K562 (cell line): ENCODE data around the gene NSUN2. TPM values are rescaled to one million over a fixed set of nuclear protein-coding genes. Genes with fewer than 3 reads are reported as not detected.

ENCODE experiments used
- ATAC-seq: fragments of 200-7000 bp; cut with Tn5 transposase; 3 replicates; pipeline ENCODE4 v1.9.1; 2020; ENCODE audit warnings: moderate library complexity
- BruUV-seq: library from RNA; stranded (reverse); fragments of 400-500 nt; replicated peaks from 2 replicates; lab custom pipeline; 2021; lab: Mats Ljungman, UMichigan
- CTCF ChIA-PET: fragments of 300-600 bp; formaldehyde crosslinking; extraction: SDS; loops from one replicate; lab custom pipeline; 2021; ENCODE audit warnings: low intra/inter-chr PET ratio; lab: Yijun Ruan, JAX
- POLR2A ChIA-PET: fragments of 300-600, 350-650 bp; sonication (Branson Sonifier 250); formaldehyde crosslinking; extraction: SDS; loops from one replicate; lab custom pipeline; 2021; ENCODE audit warnings: antibody characterized with exemption, inconsistent platforms; lab: Yijun Ruan, JAX
- DNase-seq, 4 experiments: peaks; one replicate each; pipeline versions ENCODE4 v3.0.0 to v3.0.0-alpha.2; 2011 to 2018; ENCODE audit warnings: low spot score in 3 of 4, mixed read lengths in 3 of 4; ENCODE audit errors: extremely low read depth in 1 of 4
- FAIRE-seq: peaks from 2 replicates; lab custom pipeline; 2011; peaks lifted over from hg19 to GRCh38; lab: Jason Lieb, UNC
- H2AFZ ChIP-seq: 2 replicates; pipeline ENCODE4 v1.6.0; 2011; ENCODE audit warnings: low read depth, low read length, control low read depth, inconsistent platforms
- H3K27ac ChIP-seq: fragments of 200-600 bp; 3 replicates; pipeline ENCODE4 v1.8.0; 2011; ENCODE audit warnings: low read depth, mild to moderate bottlenecking, control low read depth, inconsistent platforms, low read length, moderate library complexity, mixed read lengths; ENCODE audit errors: extremely low read depth
- H3K27me3 ChIP-seq, 2 experiments: fragments of 300-600 bp in 1 of 2; 2 replicates in 1 of 2; 3 replicates in 1 of 2; pipeline versions ENCODE4 v1.6.0 to v1.8.0; 2011; ENCODE audit warnings: inconsistent platforms in 2 of 2, low read length in 2 of 2, mild to moderate bottlenecking in 1 of 2, mixed read lengths in 1 of 2, moderate library complexity in 1 of 2; ENCODE audit not compliant: control insufficient read depth in 2 of 2, insufficient read depth in 2 of 2
- H3K36me3 ChIP-seq: fragments of 300-600 bp; 3 replicates; pipeline ENCODE4 v1.8.0; 2011; ENCODE audit warnings: mild to moderate bottlenecking, low read length, inconsistent platforms; ENCODE audit not compliant: control insufficient read depth, insufficient read depth
- H3K4me1 ChIP-seq, 2 experiments: fragments of 200-600 bp in 1 of 2; replicated peaks in 1 of 2; 2 replicates in 1 of 2; 3 replicates in 1 of 2; pipeline versions ENCODE4 v1.5.1 to v1.8.0; 2011; ENCODE audit warnings: inconsistent platforms in 2 of 2, low read length in 2 of 2, mild to moderate bottlenecking in 1 of 2, mixed read lengths in 1 of 2, moderate library complexity in 1 of 2; ENCODE audit not compliant: control insufficient read depth in 2 of 2, insufficient read depth in 2 of 2
- H3K4me2 ChIP-seq: 2 replicates; pipeline ENCODE4 v1.6.1; 2011; ENCODE audit warnings: low read length, control low read depth, inconsistent platforms, mixed read lengths; ENCODE audit not compliant: insufficient read depth
- H3K4me3 ChIP-seq: fragments of 200-600 bp; sonication (generic), shearing (Covaris generic); 2 replicates; pipeline ENCODE4 v1.5.1; 2016; ENCODE audit warnings: control low read depth, inconsistent platforms
- H3K79me2 ChIP-seq: fragments of 200-600 bp; 3 replicates; pipeline ENCODE4 v1.8.0; 2011; ENCODE audit warnings: low read length, inconsistent platforms; ENCODE audit not compliant: control insufficient read depth, insufficient read depth
- H3K9ac ChIP-seq, 2 experiments: 2 replicates each; pipeline versions ENCODE4 v1.6.0 to v1.6.1; 2011; ENCODE audit warnings: low read depth in 2 of 2, low read length in 2 of 2, control low read depth in 1 of 2, inconsistent platforms in 1 of 2, mild to moderate bottlenecking in 1 of 2, mixed read lengths in 1 of 2; ENCODE audit not compliant: insufficient read depth in 1 of 2
- H3K9me1 ChIP-seq: one replicate; pipeline ENCODE4 v1.6.0; 2011; ENCODE audit warnings: inconsistent platforms, mild to moderate bottlenecking, low read length, moderate library complexity; ENCODE audit not compliant: control insufficient read depth, insufficient read depth
- H3K9me3 ChIP-seq: replicated peaks from 2 replicates; pipeline ENCODE4 v1.5.1; 2011; ENCODE audit warnings: low read depth, low read length, inconsistent platforms; ENCODE audit not compliant: control insufficient read depth, insufficient read depth
- H4K20me1 ChIP-seq: replicated peaks from 2 replicates; pipeline ENCODE4 v1.6.1; 2011; ENCODE audit warnings: low read length, inconsistent platforms, mixed read lengths; ENCODE audit not compliant: control insufficient read depth, insufficient read depth
- CAMTA2 ChIP-seq: fragments of 250-450 bp; sonication (Bioruptor Pico); conservative IDR thresholded peaks from 2 replicates; pipeline ENCODE4 v1.5.1; 2022
- HDAC2 ChIP-seq: fragments of 450-650 bp; IDR thresholded peaks from 2 replicates; pipeline ENCODE4 v1.6.1; 2016; ENCODE audit warnings: mild to moderate bottlenecking
- HOXB6 ChIP-seq: fragments of 250-450 bp; sonication (Bioruptor Pico); IDR thresholded peaks from 2 replicates; pipeline ENCODE4 v1.5.1; 2022; ENCODE audit warnings: mild to moderate bottlenecking, borderline replicate concordance
- KAT7 ChIP-seq: sonication (generic); formaldehyde crosslinking; IDR thresholded peaks from 2 replicates; pipeline ENCODE4 v1.8.0; 2022; ENCODE audit warnings: missing genetic modification reagents, mild to moderate bottlenecking, borderline replicate concordance
- NFE2 ChIP-seq: IDR thresholded peaks from 2 replicates; pipeline ENCODE4 v1.6.1; 2014; ENCODE audit warnings: antibody characterized with exemption, low read depth
- OTX1 ChIP-seq: fragments of 450-650 bp; formaldehyde crosslinking; IDR thresholded peaks from 2 replicates; pipeline ENCODE4 v1.4.0; 2022; ENCODE audit warnings: mild to moderate bottlenecking
- PML ChIP-seq: IDR thresholded peaks from 2 replicates; pipeline ENCODE4 v1.6.1; 2012; ENCODE audit warnings: low read length, inconsistent platforms
- RAD21 ChIP-seq, 2 experiments: fragments of 250-450 bp in 1 of 2; fragments of 450-650 bp in 1 of 2; sonication (Bioruptor Pico) in 1 of 2; formaldehyde crosslinking in 1 of 2; IDR thresholded peaks in 1 of 2; conservative IDR thresholded peaks in 1 of 2; 2 replicates each; pipeline versions ENCODE4 v1.4.0 to v1.8.0; 2020 to 2022; ENCODE audit warnings: mild to moderate bottlenecking in 2 of 2, moderate library complexity in 1 of 2
- TEAD4 ChIP-seq, 2 experiments: sonication (generic) in 1 of 2; formaldehyde crosslinking in 1 of 2; IDR thresholded peaks; 2 replicates each; pipeline versions ENCODE4 v1.6.1 to v1.8.0; 2012 to 2022; ENCODE audit warnings: borderline replicate concordance in 1 of 2, inconsistent platforms in 1 of 2, low read length in 1 of 2, mild to moderate bottlenecking in 1 of 2, missing genetic modification reagents in 1 of 2
- ZNF785 ChIP-seq: fragments of 250-450 bp; sonication (Bioruptor Pico); IDR thresholded peaks from 2 replicates; pipeline ENCODE4 v1.4.0; 2020; ENCODE audit warnings: mild to moderate bottlenecking
- WGBS: fragments of 100-300 bp; shearing (Covaris generic); methylation state at CpG from one replicate; pipeline ENCODE4 v1.1.6; 2016; ENCODE audit warnings: low coverage, mixed read lengths; ENCODE audit not compliant: insufficient coverage; ENCODE audit errors: missing lambda C conversion rate; 5-methylcytosine and 5-hydroxymethylcytosine counted together
- in situ Hi-C: fragments of 300-500 bp; cut with MboI; formaldehyde crosslinking; loops from 4 replicates; pipeline ENCODE4 v1.15.0; 2018; ENCODE audit warnings: inconsistent platforms, mixed read lengths
- intact Hi-C: fragments of 100-400 bp; cut with micrococcal nuclease; formaldehyde crosslinking; loops from 2 replicates; pipeline ENCODE4 v1.14.2; 2022
- polyA plus RNA-seq, 8 experiments: library from polyadenylated mRNA; depleted of rRNA in 4 of 8; stranded (reverse) in 5 of 8; unstranded in 3 of 8; fragments of >200 nt; fragmentation: Nextera tagmentation in 2 of 8; fragmentation: Illumina TruSeq in 1 of 8; extraction: Ambion mirVana in 2 of 8; extraction: Trizol in 1 of 8; gene quantifications; 2 replicates each; pipeline versions ENCODE4 v1.2.1 to v1.2.3, GENCODE V29; 2011 to 2014; ENCODE audit warnings: inconsistent platforms in 1 of 8, missing spikeins in 1 of 8
- total RNA-seq, 7 experiments: library from RNA; depleted of rRNA in 6 of 7; stranded (reverse); fragments of >200 nt in 6 of 7; fragmentation: Illumina TruSeq in 2 of 7; extraction: Trizol in 2 of 7; gene quantifications; 2 replicates each; pipeline versions ENCODE4 v1.2.1 to v1.2.3, GENCODE V29; 2011 to 2021; ENCODE audit warnings: low replicate concordance in 1 of 7
- TF ChIP-seq, protein P1 (sequence below), 3 experiments: IDR thresholded peaks in 2 of 3; conservative IDR thresholded peaks in 1 of 3; 2 replicates each; pipeline ENCODE4 v1.5.1; 2011 to 2012; ENCODE audit warnings: low read length in 3 of 3, mild to moderate bottlenecking in 3 of 3, control low read depth in 2 of 3, improper control_type of control experiment in 1 of 3, inconsistent platforms in 1 of 3, low read depth in 1 of 3, mixed read lengths in 1 of 3, moderate library complexity in 1 of 3; ENCODE audit not compliant: insufficient read depth in 2 of 3

Gene NSUN2
- total and polyA plus RNA-seq, 9 of the 15 experiments (the other 6 are each of a cell fraction or from before 2014, with no cell fraction given) = 9.2 to 167 (median 127) TPM

DNA sequence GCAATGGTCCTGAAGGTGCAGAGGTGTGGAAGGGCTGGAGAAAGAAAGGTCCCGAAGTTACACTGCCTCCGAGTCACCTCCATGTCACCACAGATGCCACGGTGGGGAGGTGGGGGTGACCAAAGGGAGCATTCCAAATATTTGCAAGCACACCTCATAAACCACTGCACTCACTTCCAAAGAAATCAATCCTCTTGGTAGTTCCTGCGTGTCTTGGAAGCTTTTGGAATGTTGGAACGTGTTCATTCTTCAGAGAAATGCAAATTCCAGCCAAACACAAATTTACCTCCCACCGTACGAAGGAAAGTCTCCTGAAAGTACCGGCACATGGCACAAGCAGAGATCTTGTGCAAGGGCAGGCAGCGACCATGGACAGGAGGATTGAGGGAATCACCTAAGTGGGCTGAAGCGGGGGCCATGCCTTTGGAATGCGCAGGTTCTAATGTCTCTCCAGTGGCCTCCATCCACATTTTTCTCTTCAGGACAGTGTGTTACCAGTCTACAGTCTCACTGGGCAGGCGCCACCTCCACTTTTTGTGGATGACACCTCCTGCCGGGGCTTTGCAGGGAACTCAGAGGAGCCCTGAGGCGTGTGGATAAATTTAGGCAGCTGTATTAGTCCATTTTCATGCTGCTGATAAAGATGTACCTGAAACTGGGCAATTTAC is 54.0 kb downstream of the NSUN2 start (continued):
- TF ChIP-seq HDAC2 (no peak), CAMTA2 (no peak), HOXB6 (CRISPR knock-in tag) (no peak), ZNF785 (no peak), TEAD4 (IDR thresholded peaks at IDR 0.05; ENCODE audit: low read length) (no peak), TEAD4 (CRISPR knock-in tag; IDR thresholded peaks at IDR 0.05; ENCODE audit: borderline replicate concordance) (no peak), KAT7 (no peak)

DNA sequence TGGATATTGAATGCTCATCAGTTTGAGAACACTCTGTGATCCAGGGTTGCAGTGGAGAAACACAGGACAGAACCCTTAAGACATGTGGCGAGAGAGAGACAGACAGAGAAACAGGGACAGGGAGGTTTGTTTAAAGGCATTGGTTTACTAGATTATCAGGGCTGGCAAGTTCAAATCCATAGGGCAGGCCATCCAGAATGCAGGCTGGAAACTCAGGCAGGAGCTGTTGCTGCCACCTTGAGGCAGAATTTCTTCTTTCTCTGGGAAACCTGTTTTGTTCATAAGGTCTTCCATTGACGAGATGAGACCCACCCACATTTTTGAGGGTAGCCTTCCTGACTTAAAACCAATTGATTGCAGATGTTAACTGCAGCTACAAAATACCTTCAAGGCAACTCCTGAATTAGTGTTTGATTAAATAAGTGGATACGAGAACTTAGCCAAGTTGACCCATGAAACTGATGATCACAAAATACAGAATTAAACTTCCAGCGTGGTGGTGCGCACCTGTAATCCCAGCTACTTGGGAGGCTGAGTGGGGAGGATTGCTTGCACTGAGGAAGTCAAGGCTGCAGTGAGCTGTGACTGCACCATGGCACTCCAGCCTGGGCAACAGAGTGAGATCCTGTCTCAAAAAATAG is 55.9 kb downstream of the NSUN2 start:
- FAIRE-seq = peak; percentile 92
- H3K79me2 ChIP-seq = no peaks in the 10 kb centered on the region
- H3K4me2 ChIP-seq = no peak overlapping the region
- no peak overlapping the region for H3K4me3 ChIP-seq
- H3K9me1 ChIP-seq = no peaks in the 10 kb centered on the region
- peak; percentile 76 for ATAC-seq
- no peak overlapping the region for H2AFZ ChIP-seq
- H3K9me3 ChIP-seq = no peaks in the 10 kb centered on the region
- DNase-seq = peak; percentile 52 to 60 (median 56)
- H3K4me1 ChIP-seq = peaks cover 0 to 4% of the 10 kb centered on the region in 2 experiments; a peak in 1 of 5 replicates
- no peak overlapping the region for H3K9ac ChIP-seq
- H3K36me3 ChIP-seq = no peaks in the 10 kb centered on the region
- no TSS peak for BruUV-seq
- intact Hi-C loops (loop anchor here (2.0 to 10.0 kb wide), 3 partner anchors 272 to 1084 kb away; no protein-coding TSS in a partner anchor), in situ Hi-C loops (no loop called here)
- ChIA-PET POLR2A (interaction anchor here (0.6 to 0.7 kb wide), 2 partner anchors 10 to 473 kb away, joined by 3 read pairs; no protein-coding TSS in a partner anchor), CTCF (interaction anchor here (0.7 to 1.1 kb wide), 2 partner anchors 1085 to 1697 kb away, joined by 3 to 6 read pairs; no protein-coding TSS in a partner anchor)
- WGBS = 3% methylated on average over 5 of the region's 5 CpGs
- no peak overlapping the region for H3K27ac ChIP-seq
- 0 out of 2 replicates have a peak, but pooled peaks cover 4% of the 10 kb centered on the region for H4K20me1 ChIP-seq
- peaks cover 58 to 75% of the 10 kb centered on the region in 2 experiments for H3K27me3 ChIP-seq
- peak; percentile 44 to 72 for TF ChIP-seq RAD21 (CRISPR knock-in tag; conservative IDR thresholded peaks at IDR 0.05 in 1 of 2, IDR thresholded peaks at IDR 0.05 in 1 of 2)
- TF ChIP-seq NFE2 = no peak
- no peak for TF ChIP-seq PML
- TF ChIP-seq, protein P1, sequence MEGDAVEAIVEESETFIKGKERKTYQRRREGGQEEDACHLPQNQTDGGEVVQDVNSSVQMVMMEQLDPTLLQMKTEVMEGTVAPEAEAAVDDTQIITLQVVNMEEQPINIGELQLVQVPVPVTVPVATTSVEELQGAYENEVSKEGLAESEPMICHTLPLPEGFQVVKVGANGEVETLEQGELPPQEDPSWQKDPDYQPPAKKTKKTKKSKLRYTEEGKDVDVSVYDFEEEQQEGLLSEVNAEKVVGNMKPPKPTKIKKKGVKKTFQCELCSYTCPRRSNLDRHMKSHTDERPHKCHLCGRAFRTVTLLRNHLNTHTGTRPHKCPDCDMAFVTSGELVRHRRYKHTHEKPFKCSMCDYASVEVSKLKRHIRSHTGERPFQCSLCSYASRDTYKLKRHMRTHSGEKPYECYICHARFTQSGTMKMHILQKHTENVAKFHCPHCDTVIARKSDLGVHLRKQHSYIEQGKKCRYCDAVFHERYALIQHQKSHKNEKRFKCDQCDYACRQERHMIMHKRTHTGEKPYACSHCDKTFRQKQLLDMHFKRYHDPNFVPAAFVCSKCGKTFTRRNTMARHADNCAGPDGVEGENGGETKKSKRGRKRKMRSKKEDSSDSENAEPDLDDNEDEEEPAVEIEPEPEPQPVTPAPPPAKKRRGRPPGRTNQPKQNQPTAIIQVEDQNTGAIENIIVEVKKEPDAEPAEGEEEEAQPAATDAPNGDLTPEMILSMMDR (IDR thresholded peaks at IDR 0.05 in 2 of 3, conservative IDR thresholded peaks at IDR 0.05 in 1 of 3; ENCODE audit: insufficient read depth in 2 of 3, low read depth in 1 of 3, low read length in 3 of 3) = peak; percentile 54 to 70 (median 62)
- TF ChIP-seq OTX1 (CRISPR knock-in tag) = no peak
